HG02642 (cell line): ENCODE measurements around the gene OGFRL1.
A peak's percentile ranks its signal among the peaks of the same experiment; 100 is the strongest.

Experiments used
- ATAC-seq: cut with Tn5 transposase; IDR thresholded peaks from one replicate; pipeline ENCODE4 v1.9.1; 2021; ENCODE audit warnings: mild to moderate bottlenecking; ENCODE audit not compliant: unreplicated experiment, poor library complexity

The OGFRL1 gene

GRCh38 chr6:71280701-71281100, 7.9 kb upstream of the OGFRL1 start:
- ATAC-seq, result no peak

GRCh38 chr6:71284785-71285184, 3.8 kb upstream of the OGFRL1 start:
- no peak for ATAC-seq

- no peak for ATAC-seq
Observed at GRCh38 chr6:71287038-71287437, 1.6 kb upstream of the OGFRL1 start.

GRCh38 chr6:71287926-71288227, 734 bp upstream of the OGFRL1 start:
- no peak for ATAC-seq

GRCh38 chr6:71289039-71289801, 609 bp downstream of the OGFRL1 start:
- ATAC-seq, result peak; percentile 39

- no peak for ATAC-seq
Observed at GRCh38 chr6:71289802-71290175, 1.2 kb downstream of the OGFRL1 start.

GRCh38 chr6:71290611-71291010, 2.0 kb downstream of the OGFRL1 start:
- no peak for ATAC-seq

GRCh38 chr6:71292001-71292400, 3.4 kb downstream of the OGFRL1 start:
- ATAC-seq, result no peak

GRCh38 chr6:71294121-71294523, 5.5 kb downstream of the OGFRL1 start:
- no peak for ATAC-seq

- no peak for ATAC-seq
Observed at GRCh38 chr6:71298459-71298858, 9.8 kb downstream of the OGFRL1 start.

GRCh38 chr6:71299541-71300470, 11.2 kb downstream of the OGFRL1 start:
- ATAC-seq, result no peak

GRCh38 chr6:71300561-71301168, 12.1 kb downstream of the OGFRL1 start:
- no peak for ATAC-seq

GRCh38 chr6:71301546-71301945, 12.9 kb downstream of the OGFRL1 start:
- no peak for ATAC-seq

- no peak for ATAC-seq
Observed at GRCh38 chr6:71309656-71310055, 21.0 kb downstream of the OGFRL1 start.

GRCh38 chr6:71310261-71310660, 21.6 kb downstream of the OGFRL1 start:
- no peak for ATAC-seq

- ATAC-seq, result no peak
Observed at GRCh38 chr6:71312089-71312488, 23.5 kb downstream of the OGFRL1 start.

GRCh38 chr6:71317441-71317840, 28.8 kb downstream of the OGFRL1 start:
- ATAC-seq, result no peak

- no peak for ATAC-seq
Observed at GRCh38 chr6:71320041-71320440, 31.4 kb downstream of the OGFRL1 start.

GRCh38 chr6:71321314-71321713, 32.7 kb downstream of the OGFRL1 start:
- no peak for ATAC-seq

GRCh38 chr6:71324194-71324785, 35.7 kb downstream of the OGFRL1 start:
- no peak for ATAC-seq

- ATAC-seq, result no peak
Observed at GRCh38 chr6:71326611-71327010, 38.0 kb downstream of the OGFRL1 start.
